ENCODE results near the gene PHF19. TPM values are rescaled to one million over a fixed set of nuclear protein-coding genes. Genes with fewer than 3 reads are reported as not detected.

PHF19 gene
- total and polyA plus RNA-seq, 2 of the 8 experiments (the other 6 are each of a cell fraction or from before 2014, with no cell fraction given) = 28.2 to 31.8 TPM

DNA sequence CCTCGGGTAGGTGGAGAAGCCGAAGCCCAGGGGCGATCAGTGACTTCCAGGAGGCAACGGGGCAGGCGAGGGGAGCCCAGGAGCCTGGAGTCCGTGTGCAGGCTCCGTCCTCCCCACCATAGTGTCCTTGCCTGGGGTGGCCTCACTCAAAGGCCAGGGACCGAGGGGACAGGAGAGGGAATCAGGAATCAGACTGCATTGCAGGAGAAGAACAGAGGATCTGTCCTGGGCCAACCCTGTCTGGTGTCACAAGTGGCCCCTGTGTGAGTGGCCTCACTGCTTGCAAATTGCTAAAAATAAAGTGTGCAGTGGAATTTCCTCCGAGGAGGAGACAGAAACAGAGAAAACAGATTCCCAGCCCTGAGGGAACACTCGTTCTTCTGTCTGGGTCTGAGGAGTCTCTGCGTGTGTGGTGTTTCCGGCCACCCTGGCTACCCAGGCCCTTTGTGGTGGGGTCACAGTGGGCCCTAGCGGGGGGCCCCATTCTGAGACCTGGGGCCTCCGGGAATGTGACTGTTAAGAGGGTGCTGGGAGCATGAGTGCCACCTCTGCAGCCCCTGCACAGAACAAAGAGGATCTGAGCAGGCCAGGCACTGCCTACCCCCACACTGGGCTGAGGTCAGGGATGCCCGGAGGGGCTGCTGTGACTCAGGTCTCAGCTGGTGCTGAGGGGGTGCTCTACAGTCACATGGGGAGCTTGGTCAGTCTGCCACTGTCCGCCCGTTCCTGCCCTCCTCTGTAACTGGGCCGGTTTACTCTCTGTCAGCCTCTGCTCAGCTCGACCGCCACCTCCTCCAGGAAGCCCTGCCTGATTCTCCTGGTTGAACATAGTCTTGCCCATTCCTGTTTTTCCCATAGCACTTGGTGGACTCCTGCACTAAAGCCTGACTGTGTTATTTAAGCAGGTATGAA lies 42.2 kb upstream of the PHF19 start (continued):
- no peak for TF ChIP-seq CHD7 (IDR thresholded peaks at IDR 0.05; ENCODE audit: insufficient replicate concordance, low read length)
- TF ChIP-seq ATF2 (IDR thresholded peaks at IDR 0.05; ENCODE audit: low read length) = no peak
- TF ChIP-seq POLR2AphosphoS5 (IDR thresholded peaks at IDR 0.05; ENCODE audit: low read depth, low read length) = no peak
- TF ChIP-seq CHD1 (IDR thresholded peaks at IDR 0.05; ENCODE audit: low read depth, low read length) = no peak
- no peak for TF ChIP-seq SUZ12 (IDR thresholded peaks at IDR 0.05; ENCODE audit: low read length)
- no peak for TF ChIP-seq TAF1 (IDR thresholded peaks at IDR 0.05; ENCODE audit: low read depth, low read length)
- TF ChIP-seq RNF2 (IDR thresholded peaks at IDR 0.05; ENCODE audit: borderline replicate concordance, low read depth, low read length, missing control alignments, poor library complexity, severe bottlenecking) = no peak
